Measurements from ENCODE around the gene URM1.
"Not testable (repeated sequence)": the region's sequence is repeated elsewhere in the genome, so short reads cannot be mapped to it uniquely, and the experiment has no call there.

The URM1 gene

GRCh38 chr9:128370752-128371629 lies at the start of gene URM1:
URM1 (plus strand) TSS chr9:128371374; CDS start chr9:128371381, 7 bp downstream.
- TF ChIP-seq POLR2A (IDR thresholded peaks at IDR 0.05; ENCODE audit: low read depth, low read length) = peak; percentile 87
- DNase-seq (ENCODE audit: insufficient read length, low spot score) (peak; percentile 99), FAIRE-seq (no peak)

- no peak for FAIRE-seq
- TF ChIP-seq POLR2A (IDR thresholded peaks at IDR 0.05; ENCODE audit: low read depth, low read length) = no peak
- DNase-seq (ENCODE audit: insufficient read length, low spot score) = no peak
Observed at GRCh38 chr9:128321879-128322403, 49.2 kb upstream of the URM1 start.

GRCh38 chr9:128322404-128323211 lies 48.6 kb upstream of the URM1 start, which contains the start of the genes COQ4 and TRUB2:
COQ4 (plus strand) TSS chr9:128322839; CDS start chr9:128322859, 20 bp downstream.
TRUB2 (minus strand) TSS chr9:128322447; CDS start chr9:128322408, 39 bp downstream.
- DNase-seq (ENCODE audit: insufficient read length, low spot score) = peak; percentile 92
- no peak for FAIRE-seq

GRCh38 chr9:128323212-128323730 lies 47.9 kb upstream of the URM1 start:
- no peak for FAIRE-seq
- peak; percentile 61 for DNase-seq (ENCODE audit: insufficient read length, low spot score)
- TF ChIP-seq POLR2A (IDR thresholded peaks at IDR 0.05; ENCODE audit: low read depth, low read length) = no peak

More at GRCh38 chr9:128322404-128323211, 48.6 kb upstream of the URM1 start, which contains the start of the genes COQ4 and TRUB2:
- peak; percentile 64 for TF ChIP-seq POLR2A (IDR thresholded peaks at IDR 0.05; ENCODE audit: low read depth, low read length)

- no peak for TF ChIP-seq POLR2A (IDR thresholded peaks at IDR 0.05; ENCODE audit: low read depth, low read length)
- DNase-seq (ENCODE audit: insufficient read length, low spot score) = no peak
- FAIRE-seq = no peak
Observed at GRCh38 chr9:128323791-128324190, 47.4 kb upstream of the URM1 start.

- TF ChIP-seq POLR2A (IDR thresholded peaks at IDR 0.05; ENCODE audit: low read depth, low read length) = no peak
- DNase-seq (ENCODE audit: insufficient read length, low spot score) (no peak), FAIRE-seq (no peak)
Observed at GRCh38 chr9:128324401-128324800, 46.8 kb upstream of the URM1 start.

GRCh38 chr9:128325629-128326028 lies 45.5 kb upstream of the URM1 start:
- TF ChIP-seq POLR2A (IDR thresholded peaks at IDR 0.05; ENCODE audit: low read depth, low read length) = no peak
- DNase-seq (ENCODE audit: insufficient read length, low spot score) = no peak
- FAIRE-seq = no peak

- DNase-seq (ENCODE audit: insufficient read length, low spot score) = no peak
- TF ChIP-seq POLR2A (IDR thresholded peaks at IDR 0.05; ENCODE audit: low read depth, low read length) = no peak
- no peak for FAIRE-seq
Observed at GRCh38 chr9:128333451-128333869, 37.7 kb upstream of the URM1 start.

- TF ChIP-seq POLR2A (IDR thresholded peaks at IDR 0.05; ENCODE audit: low read depth, low read length) = no peak
- FAIRE-seq = no peak
- no peak for DNase-seq (ENCODE audit: insufficient read length, low spot score)
Observed at GRCh38 chr9:128335161-128335560, 36.0 kb upstream of the URM1 start.

GRCh38 chr9:128335914-128336313 lies 35.3 kb upstream of the URM1 start:
- TF ChIP-seq POLR2A (IDR thresholded peaks at IDR 0.05; ENCODE audit: low read depth, low read length) = no peak
- FAIRE-seq (no peak), DNase-seq (ENCODE audit: insufficient read length, low spot score) (no peak)

GRCh38 chr9:128337936-128338335 lies 33.2 kb upstream of the URM1 start:
- TF ChIP-seq POLR2A (IDR thresholded peaks at IDR 0.05; ENCODE audit: low read depth, low read length) = no peak

GRCh38 chr9:128338852-128339614 lies 32.1 kb upstream of the URM1 start:
- DNase-seq (ENCODE audit: insufficient read length, low spot score); FAIRE-seq: not testable (repeated sequence)

More at GRCh38 chr9:128337936-128338335, 33.2 kb upstream of the URM1 start:
- DNase-seq (ENCODE audit: insufficient read length, low spot score) = no peak
- no peak for FAIRE-seq
